ENCODE results near the gene TENT5C. TPM values are rescaled to one million over a fixed set of nuclear protein-coding genes. Genes with fewer than 3 reads are reported as not detected.

The TENT5C gene
- total RNA-seq, 2 donors from 2014 or later, result 30.7 to 45.6 TPM

GRCh38 chr1:117660271-117660965 is 54.6 kb downstream of the TENT5C start:
- ATAC-seq (no peak), DNase-seq (no peak)
- intact Hi-C loops (cut with DNase I, micrococcal nuclease), result no loop called here

- intact Hi-C loops (cut with DNase I, micrococcal nuclease), result no loop called here
- no peak for ATAC-seq
- no peak for DNase-seq
Measured at GRCh38 chr1:117661027-117661426, 55.2 kb downstream of the TENT5C start.

GRCh38 chr1:117662667-117663066 is 56.8 kb downstream of the TENT5C start:
- ATAC-seq, result no peak
- DNase-seq, result no peak
- intact Hi-C loops (cut with DNase I, micrococcal nuclease), result no loop called here

GRCh38 chr1:117663156-117663902 is 57.5 kb downstream of the TENT5C start:
- DNase-seq, result no peak
- peak; percentile 90 for ATAC-seq
- intact Hi-C loops (cut with DNase I, micrococcal nuclease), result no loop called here

GRCh38 chr1:117664314-117664713 is 58.5 kb downstream of the TENT5C start:
- no peak for DNase-seq
- intact Hi-C loops (cut with DNase I, micrococcal nuclease), result no loop called here

GRCh38 chr1:117665556-117666270 is 59.9 kb downstream of the TENT5C start:
- ATAC-seq, result no peak
- intact Hi-C loops (cut with DNase I, micrococcal nuclease), result no loop called here
- DNase-seq, result peak in 1 of 2 donors; percentile 3

More at GRCh38 chr1:117664314-117664713, 58.5 kb downstream of the TENT5C start:
- ATAC-seq, result peak; percentile 25

- intact Hi-C loops (cut with DNase I, micrococcal nuclease), result no loop called here
- ATAC-seq (no peak), DNase-seq (peak in 1 of 2 donors; percentile 4)
Measured at GRCh38 chr1:117669572-117669971, 63.7 kb downstream of the TENT5C start.

- intact Hi-C loops (cut with DNase I, micrococcal nuclease), result no loop called here
- DNase-seq (peak in 1 of 2 donors; percentile 28), ATAC-seq (peak; percentile 62)
Measured at GRCh38 chr1:117670976-117671780, 65.3 kb downstream of the TENT5C start.

GRCh38 chr1:117671781-117672501 is 66.1 kb downstream of the TENT5C start:
- DNase-seq (peak; percentile 68 to 70), ATAC-seq (peak; percentile 59)
- intact Hi-C loops (cut with DNase I, micrococcal nuclease), result no loop called here

GRCh38 chr1:117672756-117673155 is 66.9 kb downstream of the TENT5C start:
- ATAC-seq (no peak), DNase-seq (no peak)
- intact Hi-C loops (cut with DNase I, micrococcal nuclease), result no loop called here

GRCh38 chr1:117673405-117673804 is 67.6 kb downstream of the TENT5C start:
- ATAC-seq, result no peak
- DNase-seq, result no peak
- intact Hi-C loops (cut with DNase I, micrococcal nuclease), result no loop called here

- DNase-seq (peak in 1 of 2 donors; percentile 64), ATAC-seq (peak; percentile 48)
- intact Hi-C loops (cut with DNase I, micrococcal nuclease), result no loop called here
Measured at GRCh38 chr1:117674521-117675400, 68.9 kb downstream of the TENT5C start.

- intact Hi-C loops (cut with DNase I, micrococcal nuclease), result no loop called here
- DNase-seq (no peak), ATAC-seq (no peak)
Measured at GRCh38 chr1:117675907-117676430, 70.1 kb downstream of the TENT5C start.

- no peak for ATAC-seq
- intact Hi-C loops (cut with DNase I, micrococcal nuclease), result no loop called here
Measured at GRCh38 chr1:117676615-117677130, 70.8 kb downstream of the TENT5C start.

More at GRCh38 chr1:117676615-117677130, 70.8 kb downstream of the TENT5C start:
- DNase-seq, result no peak

Measured in left colon (tissue), 2 donors.